Stimulated activated CD8-positive, alpha-beta memory T cell treated with anti-CD3 and anti-CD28 coated beads, Interleukin-12 subunit alpha, Interleukin-12 subunit beta, amount 100 ng/mL, for 24 hours (primary cell): ENCODE measurements around the gene ZIC1.

Source experiments
- DNase-seq: peaks from one replicate; pipeline ENCODE4 v3.0.0-alpha.2; 2020; ENCODE audit errors: extremely low read depth

Gene ZIC1

GRCh38 chr3:147410116-147410525 is 956 bp downstream of the ZIC1 start:
- DNase-seq, result no peak

- DNase-seq, result no peak
Measured at GRCh38 chr3:147410526-147411237, 1.5 kb downstream of the ZIC1 start.

- no peak for DNase-seq
Measured at GRCh38 chr3:147411238-147411814, 2.2 kb downstream of the ZIC1 start.

- DNase-seq, result no peak
Measured at GRCh38 chr3:147411815-147412241, 2.7 kb downstream of the ZIC1 start.

GRCh38 chr3:147412261-147412916 is 3.2 kb downstream of the ZIC1 start:
- DNase-seq, result no peak

GRCh38 chr3:147412917-147413685 is 3.9 kb downstream of the ZIC1 start:
- no peak for DNase-seq

- no peak for DNase-seq
Measured at GRCh38 chr3:147413686-147414389, 4.7 kb downstream of the ZIC1 start.

- DNase-seq, result no peak
Measured at GRCh38 chr3:147414390-147415138, 5.4 kb downstream of the ZIC1 start.

GRCh38 chr3:147415286-147415685 is 6.1 kb downstream of the ZIC1 start:
- DNase-seq, result no peak

- no peak for DNase-seq
Measured at GRCh38 chr3:147415874-147416273, 6.7 kb downstream of the ZIC1 start.

GRCh38 chr3:147416931-147417330 is 7.8 kb downstream of the ZIC1 start:
- no peak for DNase-seq

GRCh38 chr3:147417551-147418295 is 8.6 kb downstream of the ZIC1 start:
- no peak for DNase-seq

- DNase-seq, result no peak
Measured at GRCh38 chr3:147418371-147418781, 9.2 kb downstream of the ZIC1 start.

GRCh38 chr3:147418808-147419701 is 9.9 kb downstream of the ZIC1 start:
- no peak for DNase-seq

- DNase-seq, result no peak
Measured at GRCh38 chr3:147419781-147420224, 10.6 kb downstream of the ZIC1 start.

GRCh38 chr3:147420353-147421183 is 11.4 kb downstream of the ZIC1 start:
- no peak for DNase-seq

- DNase-seq, result no peak
Measured at GRCh38 chr3:147421184-147421912, 12.2 kb downstream of the ZIC1 start.

GRCh38 chr3:147422196-147422595 is 13.0 kb downstream of the ZIC1 start:
- no peak for DNase-seq
